ENCODE results near the gene PROK1. TPM values are rescaled to one million over a fixed set of nuclear protein-coding genes. Genes with fewer than 3 reads are reported as not detected.

PROK1 gene
- total RNA-seq, 1 donor from 2014 or later, result not detected

- peaks cover 3% of the 10 kb centered on the region for H3K9me3 Mint-ChIP-seq (ENCODE audit: unreplicated experiment)
- H3K27me3 Mint-ChIP-seq (ENCODE audit: unreplicated experiment), result peaks cover 10% of the 10 kb centered on the region
- H3K4me1 Mint-ChIP-seq (ENCODE audit: low read depth, unreplicated experiment), result peaks cover 7% of the 10 kb centered on the region
- no peaks in the 10 kb centered on the region for H3K36me3 Mint-ChIP-seq (ENCODE audit: unreplicated experiment)
- no peak for DNase-seq
- H3K27ac Mint-ChIP-seq (ENCODE audit: unreplicated experiment), result no peak overlapping the region
- no peak overlapping the region for H3K4me3 Mint-ChIP-seq (ENCODE audit: unreplicated experiment)
- TF ChIP-seq CTCF (IDR thresholded peaks at IDR 0.05; ENCODE audit: partially characterized antibody, unreplicated experiment), result no peak
These were observed 40.0 kb downstream of the PROK1 start for GRCh38 chr1:110490791-110491451.

GRCh38 chr1:110492573-110492972 is 41.6 kb downstream of the PROK1 start:
- Mint-ChIP-seq H3K9me3 (ENCODE audit: unreplicated experiment) (peaks cover 3% of the 10 kb centered on the region), H3K36me3 (ENCODE audit: unreplicated experiment) (no peaks in the 10 kb centered on the region), H3K4me1 (ENCODE audit: low read depth, unreplicated experiment) (peaks cover 7% of the 10 kb centered on the region), H3K4me3 (ENCODE audit: unreplicated experiment) (no peak overlapping the region), H3K27me3 (ENCODE audit: unreplicated experiment) (peaks cover 10% of the 10 kb centered on the region), H3K27ac (ENCODE audit: unreplicated experiment) (no peak overlapping the region)
- TF ChIP-seq CTCF (IDR thresholded peaks at IDR 0.05; ENCODE audit: partially characterized antibody, unreplicated experiment), result no peak
- DNase-seq, result no peak

GRCh38 chr1:110493059-110493699 is 42.2 kb downstream of the PROK1 start:
- no peak for TF ChIP-seq CTCF (IDR thresholded peaks at IDR 0.05; ENCODE audit: partially characterized antibody, unreplicated experiment)
- Mint-ChIP-seq H3K27ac (ENCODE audit: unreplicated experiment) (no peak overlapping the region), H3K9me3 (ENCODE audit: unreplicated experiment) (peaks cover 3% of the 10 kb centered on the region)

GRCh38 chr1:110494036-110494435 is 43.1 kb downstream of the PROK1 start:
- no peak for DNase-seq
- Mint-ChIP-seq H3K9me3 (ENCODE audit: unreplicated experiment) (peaks cover 3% of the 10 kb centered on the region), H3K4me1 (ENCODE audit: low read depth, unreplicated experiment) (peaks cover 11% of the 10 kb centered on the region), H3K36me3 (ENCODE audit: unreplicated experiment) (no peaks in the 10 kb centered on the region), H3K27me3 (ENCODE audit: unreplicated experiment) (peaks cover 10% of the 10 kb centered on the region), H3K4me3 (ENCODE audit: unreplicated experiment) (no peak overlapping the region), H3K27ac (ENCODE audit: unreplicated experiment) (no peak overlapping the region)
- TF ChIP-seq CTCF (IDR thresholded peaks at IDR 0.05; ENCODE audit: partially characterized antibody, unreplicated experiment), result no peak

More at GRCh38 chr1:110493059-110493699, 42.2 kb downstream of the PROK1 start:
- no peak for DNase-seq
- Mint-ChIP-seq H3K4me1 (ENCODE audit: low read depth, unreplicated experiment) (peaks cover 11% of the 10 kb centered on the region), H3K36me3 (ENCODE audit: unreplicated experiment) (no peaks in the 10 kb centered on the region), H3K27me3 (ENCODE audit: unreplicated experiment) (peaks cover 10% of the 10 kb centered on the region), H3K4me3 (ENCODE audit: unreplicated experiment) (no peak overlapping the region)

All from glutamatergic neuron (in vitro differentiated cells).